Motor neuron (in vitro differentiated cells): Measurements from ENCODE around the gene WDR7. TPM values are rescaled to one million over a fixed set of nuclear protein-coding genes. Genes with fewer than 3 reads are reported as not detected.

ENCODE experiments used
- ATAC-seq, 8 experiments: fragments of 200-7000 bp; cut with Tn5 transposase; replicated peaks in 6 of 8; 2 replicates each; pipeline ENCODE4 v1.8.0; 2021; ENCODE audit warnings: mild to moderate bottlenecking in 8 of 8, moderate library complexity in 8 of 8
- H3K27ac ChIP-seq, 2 donors: fragments of 250-450 bp; sonication (Bioruptor Pico); 2 replicates each; pipeline ENCODE4 v1.9.0; 2021; ENCODE audit warnings: antibody characterized with exemption in 2 of 2, mild to moderate bottlenecking in 2 of 2, moderate library complexity in 1 of 2
- H3K4me1 ChIP-seq, 2 donors: fragments of 250-450 bp; sonication (Bioruptor Pico); replicated peaks in 1 of 2; 2 replicates each; pipeline ENCODE4 v1.6.1; 2021; ENCODE audit warnings: antibody characterized with exemption in 2 of 2, mild to moderate bottlenecking in 2 of 2, moderate library complexity in 1 of 2
- H3K4me3 ChIP-seq, 5 donors: fragments of 250-450 bp; sonication (Bioruptor Pico); 2 replicates each; pipeline ENCODE4 v1.9.0; 2021; ENCODE audit warnings: antibody characterized with exemption in 5 of 5, mild to moderate bottlenecking in 5 of 5, moderate library complexity in 4 of 5
- WGBS, 10 experiments: fragments of 450-650 bp; shearing (Covaris generic); methylation state at CpG; one replicate each; pipeline ENCODE4 v1.0.0; 2022; 5-methylcytosine and 5-hydroxymethylcytosine counted together
- in situ Hi-C, 9 experiments: fragments of 400-800 bp; cut with MboI; loops; one replicate each; pipeline ENCODE4 v1.15.0; 2021; ENCODE audit warnings: low sequenced_read_pairs in 9 of 9, low pct_unique_long_range_greater_than_20kb in 2 of 9; ENCODE audit not compliant: unreplicated experiment in 9 of 9
- total RNA-seq, 8 experiments: library from RNA; unstranded; fragments of 300-600 nt; gene quantifications; 2 replicates each; pipeline versions ENCODE4 v1.2.3 to v1.2.4, GENCODE V29; 2022

Gene WDR7
- total RNA-seq = 10 to 100 TPM; 12.2 to 24.5 (median 19.2) TPM

DNA sequence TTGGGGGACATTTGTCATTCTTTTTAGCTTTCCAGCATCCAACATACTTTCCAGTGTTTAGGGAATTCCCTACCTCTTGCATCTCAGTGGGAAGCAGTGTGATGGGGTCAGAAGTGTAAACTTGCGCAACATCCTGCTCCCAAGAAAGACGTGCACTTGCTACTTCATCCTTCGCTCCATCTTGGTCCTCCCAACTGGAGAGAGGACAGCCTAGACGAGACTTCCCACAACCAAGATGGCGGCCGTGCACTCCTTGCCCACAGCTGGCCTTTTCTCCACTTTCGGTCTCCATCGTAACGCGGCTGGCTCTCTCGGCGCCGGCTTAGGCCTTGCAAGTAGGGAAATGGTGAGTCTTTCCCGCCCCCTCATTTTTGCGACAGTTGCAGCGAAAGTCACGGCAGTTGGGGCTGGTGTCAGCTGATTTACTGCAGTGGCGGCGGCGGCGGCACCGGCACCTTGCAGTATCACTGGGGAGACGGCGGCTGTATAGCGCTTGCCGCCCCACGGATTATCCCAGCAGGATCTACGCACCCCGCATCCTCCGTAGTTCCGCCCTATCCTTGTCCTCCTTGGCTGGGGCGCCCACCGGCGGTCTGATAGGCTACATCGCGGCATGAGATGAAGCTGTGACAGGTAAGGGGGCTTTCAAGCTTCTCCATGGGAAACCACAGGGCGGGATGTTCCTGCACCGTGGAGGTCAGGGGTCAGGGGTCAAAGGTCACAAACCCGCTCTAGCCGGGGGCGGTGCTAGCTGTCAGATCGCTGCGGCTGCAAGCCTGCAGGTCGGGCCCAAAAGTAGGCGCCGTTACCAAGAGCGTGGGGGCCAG is at the start of gene WDR7:
WDR7 (plus strand) TSS at position 416 of the 827 bp plus-strand sequence. CDS start 21,157 bp downstream, outside the sequence.
- Histone ChIP-seq H3K4me1 (peaks cover 0 to 8% of the 10 kb centered on the region in 2 donors), H3K4me3 (peak within 1 kb of the TSS; percentile 45 to 93 (median 69)), H3K27ac (peak within 1 kb of the TSS; percentile 57 to 81)
- in situ Hi-C loops = no loop called here
- 0 to 4% (median 0%) methylated on average over 2 to 17 of the region's 47 CpGs; no CpG with 5 or more reads in 3 of the 10 experiments for WGBS, 10 experiments
- ATAC-seq = peak; percentile 96 to 99 (median 98)

- Histone ChIP-seq H3K4me1 (no peaks in the 10 kb centered on the region), H3K27ac (no peak overlapping the region), H3K4me3 (no peak overlapping the region)
- 70 to 100% (median 93%) methylated on average over 1 to 2 of the region's 2 CpGs; no CpG with 5 or more reads in 6 of the 10 experiments for WGBS, 10 experiments
- in situ Hi-C loops = no loop called here
- ATAC-seq = no peak
Measured at GRCh38 chr18:56606618-56607017, 44.5 kb upstream of the WDR7 start.

DNA sequence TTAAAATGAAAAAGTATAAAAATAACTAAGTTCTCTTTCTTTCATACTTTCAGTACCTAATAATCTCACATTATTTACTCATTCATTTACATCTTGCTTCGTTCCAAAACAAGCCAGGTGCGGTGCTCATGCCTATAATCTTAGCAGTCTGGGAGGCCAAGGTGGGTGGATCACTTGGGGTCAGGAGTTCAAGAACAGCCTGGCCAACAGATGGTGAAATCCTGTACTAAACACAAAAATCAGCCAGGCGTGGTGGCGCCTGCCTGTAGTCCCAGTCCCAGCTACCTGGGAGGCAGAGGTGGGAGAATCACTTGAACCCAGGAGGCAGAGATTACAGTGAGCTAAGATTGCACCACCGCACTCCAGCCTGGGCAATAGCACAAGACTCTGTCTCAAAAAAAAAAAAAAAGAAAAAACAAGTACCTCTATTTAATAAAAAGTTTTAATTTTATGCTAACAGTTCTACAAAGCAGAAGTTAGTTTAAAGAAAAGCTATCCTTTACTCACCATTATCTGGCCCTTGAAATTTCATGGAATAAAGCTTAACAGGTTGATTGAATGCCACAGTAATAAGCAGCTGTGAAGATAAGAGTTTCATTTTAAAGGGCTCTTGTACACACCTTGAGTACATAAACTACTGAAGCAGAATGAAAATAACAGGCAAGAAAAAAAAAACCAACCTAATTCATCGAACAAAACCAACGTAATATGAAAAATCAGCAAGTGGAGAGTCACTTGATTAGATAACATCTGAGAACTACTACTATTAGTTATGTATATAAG is 35.2 kb upstream of the WDR7 start:
- in situ Hi-C loops = no loop called here
- WGBS, 10 experiments = 69 to 100% (median 95%) methylated on average over 2 to 6 of the region's 7 CpGs
- peak in 1 of 8 experiments; percentile 29 for ATAC-seq
- no peaks in the 10 kb centered on the region for H3K4me1 ChIP-seq
- no peak overlapping the region for H3K4me3 ChIP-seq
- H3K27ac ChIP-seq = no peak overlapping the region

DNA sequence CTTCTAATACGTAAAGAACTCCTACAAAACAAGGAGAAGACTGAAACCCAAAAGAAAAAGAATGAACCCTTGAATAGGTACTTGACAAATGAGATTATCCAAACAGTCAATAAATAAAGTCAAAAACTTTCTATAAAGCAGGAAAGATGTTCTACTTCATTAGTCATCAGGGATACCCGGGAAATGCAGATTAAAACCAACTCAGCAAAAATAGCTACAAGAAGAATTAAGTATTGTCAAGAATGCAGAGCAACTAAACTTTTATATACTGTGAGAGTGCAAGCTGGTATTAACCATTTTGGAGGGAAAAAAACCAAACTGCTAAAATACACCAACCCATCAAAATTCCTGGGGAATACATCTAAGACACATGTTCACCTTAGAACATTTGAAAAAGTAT is 23.2 kb upstream of the WDR7 start:
- in situ Hi-C loops = no loop called here
- WGBS, 10 experiments = 58 to 96% (median 81%) methylated on average over 1 to 2 of the region's 2 CpGs
- ATAC-seq = peak in 1 of 8 experiments; percentile 39
- H3K4me3 ChIP-seq = no peak overlapping the region
- H3K27ac ChIP-seq = no peak overlapping the region
- no peaks in the 10 kb centered on the region for H3K4me1 ChIP-seq

- H3K4me1 ChIP-seq = peaks cover 3 to 12% of the 10 kb centered on the region in 2 donors
- H3K27ac ChIP-seq = no peak overlapping the region
- 87 to 100% (median 94%) methylated on average over 3 to 7 of the region's 7 CpGs for WGBS, 10 experiments
- no peak for ATAC-seq
- no peak overlapping the region for H3K4me3 ChIP-seq
- in situ Hi-C loops = no loop called here
Measured at GRCh38 chr18:56632070-56633022, 18.8 kb upstream of the WDR7 start.

- WGBS, 10 experiments = 71 to 100% (median 96%) methylated on average over 1 to 5 of the region's 5 CpGs
Measured at GRCh38 chr18:56635007-56635406, 16.2 kb upstream of the WDR7 start.

DNA sequence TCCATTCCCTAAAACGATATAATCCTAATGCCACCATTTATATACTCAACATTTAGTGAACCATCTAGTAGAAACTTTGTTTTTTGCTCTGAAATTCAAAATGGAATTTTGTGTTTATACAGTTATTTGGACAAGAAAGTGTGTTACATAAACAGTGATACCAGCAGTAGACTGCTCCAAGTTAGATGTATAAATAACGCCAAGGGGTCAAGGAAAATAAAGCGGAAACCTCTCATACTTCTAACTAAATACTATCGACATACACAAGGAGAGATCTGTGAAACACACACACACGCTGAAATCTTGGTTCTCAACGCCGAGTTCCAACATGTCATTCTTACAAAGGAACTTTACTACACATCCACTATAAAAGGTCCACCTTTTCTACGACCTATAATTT is 14.0 kb upstream of the WDR7 start:
- ATAC-seq = no peak
- Histone ChIP-seq H3K4me1 (peaks cover 6 to 17% of the 10 kb centered on the region in 2 donors), H3K27ac (peak overlapping the region in 1 of 2 donors; percentile 94), H3K4me3 (peak overlapping the region; percentile 60 to 86 (median 71))
- in situ Hi-C loops = no loop called here
- 0 to 38% (median 16%) methylated on average over 1 to 8 of the region's 8 CpGs; no CpG with 5 or more reads in 1 of the 10 experiments for WGBS, 10 experiments

More at GRCh38 chr18:56635007-56635406, 16.2 kb upstream of the WDR7 start:
- Histone ChIP-seq H3K27ac (no peak overlapping the region), H3K4me3 (no peak overlapping the region), H3K4me1 (peaks cover 6 to 17% of the 10 kb centered on the region in 2 donors)
- in situ Hi-C loops = no loop called here
- ATAC-seq = no peak

GRCh38 chr18:56637711-56638231 is 13.4 kb upstream of the WDR7 start:
- Histone ChIP-seq H3K4me1 (peaks cover 6 to 17% of the 10 kb centered on the region in 2 donors), H3K4me3 (peak overlapping the region; percentile 60 to 86 (median 71)), H3K27ac (peak overlapping the region; percentile 93 to 94)
- in situ Hi-C loops = no loop called here
- WGBS, 10 experiments = 0 to 11% (median 0%) methylated on average over 1 to 15 of the region's 18 CpGs; no CpG with 5 or more reads in 1 of the 10 experiments
- peak in 6 of 8 experiments; percentile 0 to 2 (median 0) for ATAC-seq

GRCh38 chr18:56638232-56639103 is 12.7 kb upstream of the WDR7 start, which contains the start of gene TXNL1:
TXNL1 (minus strand) TSS chr18:56638592; CDS start chr18:56638440, 152 bp downstream.
- 0 to 81% (median 11%) methylated on average over 1 to 10 of the region's 64 CpGs; no CpG with 5 or more reads in 1 of the 10 experiments for WGBS, 10 experiments
- in situ Hi-C loops = no loop called here
- Histone ChIP-seq H3K27ac (peak within 1 kb of the TSS; percentile 93 to 94), H3K4me1 (peaks cover 6 to 17% of the 10 kb centered on the region in 2 donors), H3K4me3 (peak within 1 kb of the TSS; percentile 60 to 86 (median 71))
- peak; percentile 90 to 97 (median 94) for ATAC-seq

DNA sequence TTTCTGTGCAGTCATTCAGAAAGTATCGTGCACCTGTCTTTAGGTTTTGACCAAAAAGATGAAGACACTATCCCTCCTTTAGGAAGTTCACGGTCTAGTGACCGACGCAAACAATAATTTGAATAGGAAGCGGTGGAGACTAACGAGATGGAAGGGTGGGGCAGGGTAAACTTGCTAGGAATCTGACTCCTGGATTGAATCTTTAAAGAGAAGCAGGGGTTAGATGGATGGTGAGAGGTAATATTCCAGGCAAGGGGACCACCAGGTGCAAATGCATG is 12.1 kb upstream of the WDR7 start:
- peak overlapping the region; percentile 61 to 87 for H3K27ac ChIP-seq
- in situ Hi-C loops = no loop called here
- peak overlapping the region; percentile 27 to 86 (median 61) for H3K4me3 ChIP-seq
- ATAC-seq = peak in 3 of 8 experiments; percentile 1 to 6 (median 4)
- WGBS, 10 experiments = 5 to 100% (median 91%) methylated on average over 2 to 6 of the region's 6 CpGs; no CpG with 5 or more reads in 1 of the 10 experiments
- peaks cover 6 to 17% of the 10 kb centered on the region in 2 donors for H3K4me1 ChIP-seq

DNA sequence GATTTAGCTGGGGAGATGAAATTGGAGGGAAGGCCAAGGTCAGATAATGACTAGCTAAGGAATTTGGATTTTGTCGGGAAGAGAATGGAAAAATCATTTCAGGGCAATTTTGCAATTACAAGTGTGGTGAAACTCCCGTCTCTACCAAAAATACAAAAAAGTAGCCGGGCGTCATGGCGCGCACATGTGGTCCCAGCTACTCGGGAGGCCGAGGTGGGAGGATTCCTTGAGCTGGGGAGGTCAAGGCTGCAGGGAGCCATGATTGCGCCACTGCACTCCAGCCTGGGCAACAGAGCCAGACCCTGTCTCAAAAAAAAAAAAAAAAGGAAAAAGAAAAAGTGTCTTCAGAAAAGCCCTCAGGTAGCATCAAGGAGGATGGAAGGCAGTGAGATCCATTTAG is 11.6 kb upstream of the WDR7 start:
- Histone ChIP-seq H3K4me1 (peaks cover 6 to 17% of the 10 kb centered on the region in 2 donors), H3K27ac (no peak overlapping the region), H3K4me3 (no peak overlapping the region)
- in situ Hi-C loops = no loop called here
- ATAC-seq = no peak
- WGBS, 10 experiments = 97 to 100% (median 100%) methylated on average over 1 to 9 of the region's 9 CpGs; no CpG with 5 or more reads in 1 of the 10 experiments
